GM12874 (cell line): ENCODE data around the gene BSPRY.

ENCODE experiments used
- TF ChIP-seq, protein P1 (sequence below): IDR thresholded peaks from 2 replicates; pipeline ENCODE4 v1.5.1; 2011; ENCODE audit warnings: low read depth, mild to moderate bottlenecking, control low read depth, low read length, moderate library complexity; ENCODE audit not compliant: insufficient read depth

Gene BSPRY

GRCh38 chr9:113373256-113373655, 23.9 kb downstream of the BSPRY start:
- TF ChIP-seq, protein P1, sequence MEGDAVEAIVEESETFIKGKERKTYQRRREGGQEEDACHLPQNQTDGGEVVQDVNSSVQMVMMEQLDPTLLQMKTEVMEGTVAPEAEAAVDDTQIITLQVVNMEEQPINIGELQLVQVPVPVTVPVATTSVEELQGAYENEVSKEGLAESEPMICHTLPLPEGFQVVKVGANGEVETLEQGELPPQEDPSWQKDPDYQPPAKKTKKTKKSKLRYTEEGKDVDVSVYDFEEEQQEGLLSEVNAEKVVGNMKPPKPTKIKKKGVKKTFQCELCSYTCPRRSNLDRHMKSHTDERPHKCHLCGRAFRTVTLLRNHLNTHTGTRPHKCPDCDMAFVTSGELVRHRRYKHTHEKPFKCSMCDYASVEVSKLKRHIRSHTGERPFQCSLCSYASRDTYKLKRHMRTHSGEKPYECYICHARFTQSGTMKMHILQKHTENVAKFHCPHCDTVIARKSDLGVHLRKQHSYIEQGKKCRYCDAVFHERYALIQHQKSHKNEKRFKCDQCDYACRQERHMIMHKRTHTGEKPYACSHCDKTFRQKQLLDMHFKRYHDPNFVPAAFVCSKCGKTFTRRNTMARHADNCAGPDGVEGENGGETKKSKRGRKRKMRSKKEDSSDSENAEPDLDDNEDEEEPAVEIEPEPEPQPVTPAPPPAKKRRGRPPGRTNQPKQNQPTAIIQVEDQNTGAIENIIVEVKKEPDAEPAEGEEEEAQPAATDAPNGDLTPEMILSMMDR: no peak

DNA sequence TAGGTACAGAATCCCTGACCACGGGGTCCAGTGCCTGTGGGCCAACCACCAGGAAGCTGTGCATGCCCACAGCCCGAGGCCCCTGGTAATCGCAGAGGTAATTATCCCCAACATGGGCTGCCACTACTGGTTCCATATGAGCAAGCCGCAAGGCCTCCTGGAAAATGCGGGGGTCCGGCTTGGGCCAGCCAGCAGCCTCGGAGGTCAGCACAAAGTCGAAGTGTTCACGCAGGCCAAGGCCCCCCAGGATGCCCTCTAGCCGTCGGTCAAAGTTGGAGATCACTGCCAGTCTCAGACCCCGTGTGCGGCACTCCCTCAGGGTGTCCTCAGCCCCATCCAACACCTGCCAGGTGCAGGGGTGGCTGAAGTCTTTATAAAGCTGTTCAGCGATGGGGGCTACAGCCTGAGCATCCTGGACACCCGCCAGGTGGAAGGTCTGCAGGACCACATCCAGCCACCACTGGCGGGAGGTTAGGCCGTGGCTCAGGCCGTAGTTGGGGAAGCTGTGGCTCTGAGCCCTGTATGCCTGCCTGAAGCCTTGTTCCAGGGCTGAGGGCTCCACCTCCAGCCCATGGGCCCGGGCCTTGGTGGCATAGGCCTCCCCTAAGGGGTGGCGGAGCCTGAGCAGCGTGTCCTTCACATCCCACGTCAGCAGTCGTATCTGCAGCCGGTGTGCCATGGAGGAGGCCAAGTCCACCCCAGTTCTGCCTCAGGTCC, 24.5 kb downstream of the BSPRY start:
- TF ChIP-seq, protein P1: no peak

- TF ChIP-seq, protein P1: no peak
Measured at GRCh38 chr9:113375057-113376023, 26.0 kb downstream of the BSPRY start.

DNA sequence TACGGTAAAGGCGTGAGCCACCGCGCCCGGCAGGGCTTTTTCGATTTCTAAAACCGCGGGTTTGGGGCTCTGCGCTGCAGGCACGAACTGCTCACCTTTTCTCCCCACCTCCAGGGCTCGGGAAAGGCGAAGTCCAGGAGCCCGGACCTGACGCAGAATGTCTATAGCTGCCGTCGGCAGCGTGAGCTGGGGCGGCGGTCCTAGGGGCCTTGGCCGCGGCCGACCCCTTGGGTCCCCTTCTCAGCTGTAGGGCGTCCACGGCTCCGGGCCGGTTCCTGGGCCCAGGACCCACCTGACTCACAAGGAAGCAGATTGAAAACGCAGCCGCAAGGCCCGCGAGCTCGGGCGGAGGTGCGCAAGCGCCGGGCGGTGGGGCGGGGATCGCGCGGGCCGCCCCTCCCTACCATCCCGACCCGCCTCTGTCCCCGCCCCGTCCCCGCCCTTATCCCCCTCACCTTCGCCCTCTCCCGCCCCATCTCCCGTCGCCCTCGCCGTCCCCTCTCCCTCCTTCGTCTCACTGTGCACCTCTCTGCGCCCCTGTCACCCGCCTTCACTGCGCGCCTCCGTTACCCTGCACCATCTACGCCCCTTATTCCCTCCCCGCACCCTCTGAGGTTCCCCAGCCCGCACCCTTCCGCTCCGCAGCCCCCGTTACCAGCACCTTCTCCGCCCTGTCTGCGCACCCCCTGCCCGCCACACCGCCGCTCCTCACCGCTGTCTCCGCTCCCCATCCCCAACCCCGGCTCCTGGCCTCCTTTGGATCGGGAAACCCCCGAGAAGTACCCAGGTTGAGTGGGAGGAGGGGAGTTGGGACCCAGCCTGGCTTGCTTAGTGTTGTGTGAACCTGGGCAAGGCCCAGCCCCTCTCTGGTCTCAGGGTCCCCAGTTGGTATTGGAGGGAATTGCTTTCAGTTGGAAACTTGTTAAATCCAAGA, 27.6 kb downstream of the BSPRY start, which contains the start of gene HDHD3:
Gene HDHD3 (minus strand): TSS at position 353 of the 934 bp plus-strand sequence. CDS start 2,632 bp downstream, outside the sequence.
- TF ChIP-seq, protein P1: no peak

- TF ChIP-seq, protein P1: no peak
Measured at GRCh38 chr9:113380869-113381378, 31.6 kb downstream of the BSPRY start.

DNA sequence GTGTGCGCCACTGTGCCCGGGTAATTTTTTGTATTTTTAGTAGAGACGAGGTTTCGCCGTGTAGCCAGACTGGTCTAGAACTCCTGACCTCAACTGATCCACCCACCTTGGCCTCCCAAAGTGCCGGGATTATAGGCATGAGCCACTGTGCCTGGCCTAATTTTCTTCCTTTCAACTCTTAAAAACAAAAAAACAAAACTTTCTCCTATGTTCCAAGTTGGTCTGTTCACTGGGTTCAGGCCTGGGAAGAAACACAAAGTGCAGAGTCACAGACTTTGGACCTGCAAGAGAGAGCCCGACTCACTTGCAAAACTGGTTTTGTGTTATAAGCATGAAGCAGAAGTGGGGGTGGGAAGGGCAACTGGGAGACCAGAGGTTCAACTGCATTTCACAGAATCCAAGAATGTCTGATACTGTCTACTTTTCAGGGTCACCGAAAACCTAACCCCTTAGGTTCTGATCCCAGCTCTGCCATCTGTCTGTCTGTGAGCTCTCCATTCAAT, 32.6 kb downstream of the BSPRY start:
- TF ChIP-seq, protein P1: no peak
